Gastroesophageal sphincter (tissue), 4 donors: ENCODE data around the gene MYH7. TPM values are rescaled to one million over a fixed set of nuclear protein-coding genes. Genes with fewer than 3 reads are reported as not detected.
"Not testable (repeated sequence)": the region's sequence is repeated elsewhere in the genome, so short reads cannot be mapped to it uniquely, and the experiment has no call there.

Source experiments
- ATAC-seq: fragments of 150-250 bp; one replicate; pipeline ENCODE4 v1.9.1; 2016; ENCODE audit warnings: mild to moderate bottlenecking, moderate library complexity
- H3K27ac ChIP-seq, 4 donors: fragments of 200-600 bp; sonication (generic) in 3 of 4; 1 replicate in 3 of 4; 2 replicates in 1 of 4; pipeline ENCODE4 v1.5.1; 2016 to 2019
- H3K27me3 ChIP-seq: fragments of 200-600 bp; sonication (generic); one replicate; pipeline ENCODE4 v1.5.1; 2019
- H3K36me3 ChIP-seq, 2 donors: fragments of 200-600 bp; sonication (generic); one replicate each; pipeline ENCODE4 v1.5.1; 2019; ENCODE audit warnings: control low read depth in 1 of 2
- H3K4me1 ChIP-seq, 3 donors: fragments of 200-600 bp; sonication (generic); 1 replicate in 2 of 3; 2 replicates in 1 of 3; pipeline ENCODE4 v1.5.1; 2016 to 2019; ENCODE audit warnings: control low read depth in 2 of 3
- H3K4me3 ChIP-seq, 2 donors: fragments of 200-600 bp; sonication (generic); one replicate each; pipeline ENCODE4 v1.5.1; 2019; ENCODE audit warnings: mild to moderate bottlenecking in 1 of 2, moderate library complexity in 1 of 2
- H3K9me3 ChIP-seq, 3 donors: fragments of 200-600 bp; sonication (generic); one replicate each; pipeline ENCODE4 v1.5.1; 2017 to 2019; ENCODE audit warnings: control low read depth in 2 of 3
- CTCF ChIP-seq, 4 experiments: fragments of 200-600 bp in 2 of 4; fragments of 450-650 bp in 2 of 4; sonication (generic) in 1 of 4; IDR thresholded peaks; one replicate each; pipeline ENCODE4 v1.5.1; 2017 to 2019; ENCODE audit warnings: antibody characterized with exemption in 4 of 4, mild to moderate bottlenecking in 2 of 4, moderate library complexity in 2 of 4
- EP300 ChIP-seq: sonication (generic); formaldehyde crosslinking; IDR thresholded peaks from one replicate; pipeline ENCODE4 v1.6.1; 2017; ENCODE audit warnings: antibody characterized with exemption, mild to moderate bottlenecking
- POLR2A ChIP-seq, 2 donors: fragments of 450-650 bp; IDR thresholded peaks; one replicate each; pipeline ENCODE4 v1.6.1; 2017; ENCODE audit warnings: antibody characterized with exemption in 2 of 2, mild to moderate bottlenecking in 2 of 2, moderate library complexity in 1 of 2
- POLR2AphosphoS5 ChIP-seq: sonication (generic); formaldehyde crosslinking; IDR thresholded peaks from one replicate; pipeline ENCODE4 v1.6.1; 2017; ENCODE audit warnings: antibody characterized with exemption
- WGBS, 2 donors: methylation state at CpG; one replicate each; pipeline ENCODE4 v1.1.5; 2018; ENCODE audit warnings: low coverage in 1 of 2; 5-methylcytosine and 5-hydroxymethylcytosine counted together
- total RNA-seq, 4 donors: library from RNA; depleted of rRNA; stranded (reverse); fragments of >200 nt; gene quantifications; one replicate each; pipeline ENCODE4 v1.1.0, GENCODE V29; 2016

MYH7 gene
- total RNA-seq, 4 donors from 2014 or later: not detected

DNA sequence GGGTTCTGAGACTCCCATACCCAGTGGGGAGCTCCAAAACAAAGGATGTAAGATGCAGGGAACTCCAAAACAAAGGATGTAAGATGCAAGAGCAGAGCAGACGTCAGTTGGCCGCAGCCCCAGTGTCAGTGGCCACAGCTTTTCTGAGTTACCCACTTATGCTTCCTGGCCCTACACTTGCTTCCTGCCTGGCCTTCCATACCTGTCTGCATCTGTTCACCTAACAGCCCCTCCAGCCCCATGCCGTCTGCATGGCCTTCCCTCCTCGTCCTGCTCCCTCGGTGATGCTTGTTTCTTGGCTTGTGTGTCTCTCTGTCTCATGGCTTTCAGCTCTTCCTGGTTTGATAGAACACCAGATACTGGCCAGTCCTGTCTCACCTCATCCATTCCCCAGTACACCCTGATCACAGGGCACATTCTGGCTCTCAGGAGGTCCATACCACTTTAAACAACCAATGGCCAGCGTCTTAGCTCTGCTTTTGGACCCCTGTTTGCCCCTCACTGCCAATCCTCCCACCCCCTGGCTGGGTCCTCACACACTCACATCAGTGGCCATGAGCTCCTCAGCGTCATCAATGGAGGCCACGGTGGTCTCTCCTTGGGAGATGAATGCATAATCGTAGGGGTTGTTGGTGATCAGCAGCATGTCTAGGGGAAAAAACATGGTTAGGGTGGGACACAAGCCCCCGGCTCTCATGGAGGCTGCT is 5.3 kb downstream of the MYH7 start:
- Histone ChIP-seq H3K4me1 (no peaks in the 10 kb centered on the region), H3K36me3 (no peaks in the 10 kb centered on the region), H3K27me3 (peaks cover 7% of the 10 kb centered on the region), H3K27ac (no peak overlapping the region), H3K9me3 (no peaks in the 10 kb centered on the region), H3K4me3 (no peak overlapping the region)
- no peak for ATAC-seq
- 72 to 91% methylated on average over 6 of the region's 10 CpGs for WGBS, 2 donors
- no peak for TF ChIP-seq POLR2AphosphoS5

- 83 to 100% methylated on average over 1 of the region's 13 CpGs for WGBS, 2 donors
- Histone ChIP-seq H3K36me3 (no peaks in the 10 kb centered on the region), H3K27ac (no peak overlapping the region), H3K9me3 (no peaks in the 10 kb centered on the region), H3K27me3 (peaks cover 7% of the 10 kb centered on the region), H3K4me1 (no peaks in the 10 kb centered on the region), H3K4me3 (no peak overlapping the region)
- TF ChIP-seq POLR2AphosphoS5: no peak
- no peak for TF ChIP-seq POLR2A (IDR thresholded peaks at IDR 0.05)
- TF ChIP-seq EP300: no peak
- TF ChIP-seq CTCF (IDR thresholded peaks at IDR 0.05): no peak
- ATAC-seq: no peak
Measured at GRCh38 chr14:23428686-23429495, 6.6 kb downstream of the MYH7 start.

- not testable (repeated sequence) for H3K27me3 ChIP-seq, H3K27ac ChIP-seq, ATAC-seq, H3K9me3 ChIP-seq, H3K4me3 ChIP-seq, H3K36me3 ChIP-seq, H3K4me1 ChIP-seq
- WGBS, 2 donors: no CpG with 5 or more reads among the region's 6 CpGs
Measured at GRCh38 chr14:23425798-23426197, 9.7 kb downstream of the MYH7 start.

GRCh38 chr14:23425169-23425568 is 10.3 kb downstream of the MYH7 start:
- Histone ChIP-seq H3K9me3 (no peaks in the 10 kb centered on the region), H3K4me3 (no peak overlapping the region), H3K36me3 (no peaks in the 10 kb centered on the region), H3K27me3 (peaks cover 7% of the 10 kb centered on the region), H3K4me1 (no peaks in the 10 kb centered on the region), H3K27ac (no peak overlapping the region)
- 60% methylated on average over 2 of the region's 10 CpGs; no CpG with 5 or more reads in 1 of the 2 donors for WGBS, 2 donors
- no peak for ATAC-seq
- TF ChIP-seq POLR2AphosphoS5: no peak
- TF ChIP-seq EP300: no peak
- TF ChIP-seq CTCF (IDR thresholded peaks at IDR 0.05): no peak
- TF ChIP-seq POLR2A (IDR thresholded peaks at IDR 0.05): no peak

- Histone ChIP-seq H3K36me3 (no peaks in the 10 kb centered on the region), H3K4me3 (no peak overlapping the region), H3K4me1 (no peaks in the 10 kb centered on the region), H3K27me3 (peaks cover 1% of the 10 kb centered on the region), H3K9me3 (no peaks in the 10 kb centered on the region), H3K27ac (no peak overlapping the region)
- no peak for TF ChIP-seq CTCF (IDR thresholded peaks at IDR 0.05)
- TF ChIP-seq EP300: no peak
- TF ChIP-seq POLR2A (IDR thresholded peaks at IDR 0.05): no peak
- no peak for TF ChIP-seq POLR2AphosphoS5
- 92% methylated on average over 6 of the region's 6 CpGs; no CpG with 5 or more reads in 1 of the 2 donors for WGBS, 2 donors
- no peak for ATAC-seq
Measured at GRCh38 chr14:23423657-23424056, 11.8 kb downstream of the MYH7 start.

DNA sequence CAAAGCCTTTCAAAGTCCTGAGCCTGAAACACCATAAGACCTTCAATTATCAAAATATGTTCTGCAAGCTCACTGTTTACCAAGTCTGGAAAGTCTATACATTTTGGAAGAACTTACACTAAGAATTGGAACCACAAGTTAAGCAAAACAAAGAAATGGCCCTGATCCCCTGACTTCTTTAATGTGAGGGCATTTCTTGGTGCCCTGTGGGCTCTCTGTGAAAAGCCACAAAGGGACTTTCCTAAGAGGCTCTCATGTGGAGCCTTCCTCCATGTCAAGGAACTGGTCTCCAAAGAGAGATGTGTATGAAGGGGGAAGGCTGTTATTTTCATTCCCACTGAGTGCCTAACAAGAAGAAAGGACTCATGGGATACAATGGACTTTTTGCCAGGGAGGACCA is 13.9 kb downstream of the MYH7 start:
- no peaks in the 10 kb centered on the region for H3K36me3 ChIP-seq
- peaks cover 7% of the 10 kb centered on the region for H3K27me3 ChIP-seq
- no peak for TF ChIP-seq EP300
- H3K9me3 ChIP-seq: no peaks in the 10 kb centered on the region
- H3K27ac ChIP-seq: no peak overlapping the region
- H3K4me1 ChIP-seq: no peaks in the 10 kb centered on the region
- no peak for ATAC-seq
- no peak overlapping the region for H3K4me3 ChIP-seq

DNA sequence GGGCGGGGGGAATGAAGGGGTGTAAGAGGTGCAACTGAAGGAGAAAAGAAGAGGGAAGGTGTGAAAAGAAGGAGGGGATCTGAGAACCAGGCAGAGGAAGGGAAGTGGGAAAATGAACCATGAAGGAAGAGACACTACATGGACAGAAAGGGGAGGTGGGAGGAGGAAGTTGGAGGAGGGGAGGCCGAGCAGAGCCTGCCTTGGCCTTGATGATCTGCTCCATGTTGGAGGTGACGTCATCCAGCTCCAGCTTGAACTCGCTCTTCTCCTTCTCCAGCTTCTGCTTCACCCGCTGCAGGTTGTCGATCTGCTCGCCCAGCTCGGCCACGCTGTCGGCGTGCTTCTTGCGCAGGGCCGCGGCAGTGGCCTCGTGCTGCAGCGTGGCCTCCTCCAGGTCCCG is 15.8 kb downstream of the MYH7 start:
- not testable (repeated sequence) for H3K4me3 ChIP-seq, H3K27me3 ChIP-seq, H3K27ac ChIP-seq, H3K4me1 ChIP-seq, H3K9me3 ChIP-seq, ATAC-seq, H3K36me3 ChIP-seq
- WGBS, 2 donors: 73 to 83% methylated on average over 2 to 4 of the region's 17 CpGs
